Measurements from ENCODE around the gene NANS.

GRCh38 chr9:98070704-98071103 lies 14.2 kb downstream of the NANS start:
- TF ChIP-seq, protein P1, sequence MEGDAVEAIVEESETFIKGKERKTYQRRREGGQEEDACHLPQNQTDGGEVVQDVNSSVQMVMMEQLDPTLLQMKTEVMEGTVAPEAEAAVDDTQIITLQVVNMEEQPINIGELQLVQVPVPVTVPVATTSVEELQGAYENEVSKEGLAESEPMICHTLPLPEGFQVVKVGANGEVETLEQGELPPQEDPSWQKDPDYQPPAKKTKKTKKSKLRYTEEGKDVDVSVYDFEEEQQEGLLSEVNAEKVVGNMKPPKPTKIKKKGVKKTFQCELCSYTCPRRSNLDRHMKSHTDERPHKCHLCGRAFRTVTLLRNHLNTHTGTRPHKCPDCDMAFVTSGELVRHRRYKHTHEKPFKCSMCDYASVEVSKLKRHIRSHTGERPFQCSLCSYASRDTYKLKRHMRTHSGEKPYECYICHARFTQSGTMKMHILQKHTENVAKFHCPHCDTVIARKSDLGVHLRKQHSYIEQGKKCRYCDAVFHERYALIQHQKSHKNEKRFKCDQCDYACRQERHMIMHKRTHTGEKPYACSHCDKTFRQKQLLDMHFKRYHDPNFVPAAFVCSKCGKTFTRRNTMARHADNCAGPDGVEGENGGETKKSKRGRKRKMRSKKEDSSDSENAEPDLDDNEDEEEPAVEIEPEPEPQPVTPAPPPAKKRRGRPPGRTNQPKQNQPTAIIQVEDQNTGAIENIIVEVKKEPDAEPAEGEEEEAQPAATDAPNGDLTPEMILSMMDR (IDR thresholded peaks at IDR 0.05) = no peak
- no peak for TF ChIP-seq POLR2A (IDR thresholded peaks at IDR 0.05)

Measured in body of pancreas (tissue), 4 donors.